ENCODE results near the gene ABCA13. TPM values are rescaled to one million over a fixed set of nuclear protein-coding genes. Genes with fewer than 3 reads are reported as not detected.

The ABCA13 gene
- total RNA-seq, 6 experiments from 2014 or later, result 0.02 to 0.08 (median 0.05) TPM; not detected in 1

- no peak overlapping the region for H3K27ac Mint-ChIP-seq
- H3K4me1 Mint-ChIP-seq (ENCODE audit: low read depth), result peaks cover 5% of the 10 kb centered on the region; the same call in 1 of the 2 replicates
- H3K27me3 Mint-ChIP-seq (ENCODE audit: insufficient read depth), result peaks cover 4% of the 10 kb centered on the region
- no peak overlapping the region for H3K4me3 Mint-ChIP-seq
- no peak for TF ChIP-seq CTCF (IDR thresholded peaks at IDR 0.05)
- no peak for DNase-seq
- H3K36me3 Mint-ChIP-seq (ENCODE audit: low read depth), result no peaks in the 10 kb centered on the region; the same call in 1 of the 2 replicates
- peaks cover 6% of the 10 kb centered on the region for H3K9me3 Mint-ChIP-seq
These were observed 218.7 kb downstream of the ABCA13 start for GRCh38 chr7:48389977-48390376.

GRCh38 chr7:48390388-48391327 lies 219.4 kb downstream of the ABCA13 start:
- H3K27me3 Mint-ChIP-seq (ENCODE audit: insufficient read depth), result peaks cover 4% of the 10 kb centered on the region
- no peak for DNase-seq
- peaks cover 5% of the 10 kb centered on the region; the same call in 1 of the 2 replicates for H3K4me1 Mint-ChIP-seq (ENCODE audit: low read depth)
- no peak overlapping the region for H3K4me3 Mint-ChIP-seq
- H3K36me3 Mint-ChIP-seq (ENCODE audit: low read depth), result no peaks in the 10 kb centered on the region; the same call in 1 of the 2 replicates
- TF ChIP-seq CTCF (IDR thresholded peaks at IDR 0.05), result no peak
- H3K27ac Mint-ChIP-seq, result no peak overlapping the region
- peaks cover 6% of the 10 kb centered on the region for H3K9me3 Mint-ChIP-seq

GRCh38 chr7:48398191-48398590 lies 226.9 kb downstream of the ABCA13 start:
- Mint-ChIP-seq H3K9me3 (peaks cover under 1% of the 10 kb centered on the region; the same call in 1 of the 2 replicates), H3K4me3 (no peak overlapping the region), H3K36me3 (ENCODE audit: low read depth) (no peaks in the 10 kb centered on the region), H3K27ac (no peak overlapping the region), H3K4me1 (ENCODE audit: low read depth) (no peaks in the 10 kb centered on the region), H3K27me3 (ENCODE audit: insufficient read depth) (peaks cover 2% of the 10 kb centered on the region)
- DNase-seq, result no peak
- TF ChIP-seq CTCF (IDR thresholded peaks at IDR 0.05), result no peak

- no peaks in the 10 kb centered on the region for H3K4me1 Mint-ChIP-seq (ENCODE audit: low read depth)
- H3K4me3 Mint-ChIP-seq, result no peak overlapping the region
- no peaks in the 10 kb centered on the region; the same call in 1 of the 2 replicates for H3K27me3 Mint-ChIP-seq (ENCODE audit: insufficient read depth)
- TF ChIP-seq CTCF (IDR thresholded peaks at IDR 0.05), result no peak
- H3K36me3 Mint-ChIP-seq (ENCODE audit: low read depth), result no peaks in the 10 kb centered on the region
- DNase-seq, result no peak
- no peaks in the 10 kb centered on the region for H3K9me3 Mint-ChIP-seq
- H3K27ac Mint-ChIP-seq, result no peak overlapping the region
These were observed 231.5 kb downstream of the ABCA13 start for GRCh38 chr7:48402721-48403120.

GRCh38 chr7:48408731-48409130 lies 237.5 kb downstream of the ABCA13 start:
- Mint-ChIP-seq H3K4me1 (ENCODE audit: low read depth) (no peaks in the 10 kb centered on the region), H3K27me3 (ENCODE audit: insufficient read depth) (peaks cover 8% of the 10 kb centered on the region; the same call in 1 of the 2 replicates), H3K36me3 (ENCODE audit: low read depth) (no peaks in the 10 kb centered on the region), H3K4me3 (no peak overlapping the region), H3K27ac (no peak overlapping the region), H3K9me3 (peaks cover 4% of the 10 kb centered on the region; the same call in 1 of the 2 replicates)
- DNase-seq, result no peak
- no peak for TF ChIP-seq CTCF (IDR thresholded peaks at IDR 0.05)
